ENCODE data around the gene INSM2. TPM values are rescaled to one million over a fixed set of nuclear protein-coding genes. Genes with fewer than 3 reads are reported as not detected.

Gene INSM2
- total and polyA plus RNA-seq, 12 donors = not detected

DNA sequence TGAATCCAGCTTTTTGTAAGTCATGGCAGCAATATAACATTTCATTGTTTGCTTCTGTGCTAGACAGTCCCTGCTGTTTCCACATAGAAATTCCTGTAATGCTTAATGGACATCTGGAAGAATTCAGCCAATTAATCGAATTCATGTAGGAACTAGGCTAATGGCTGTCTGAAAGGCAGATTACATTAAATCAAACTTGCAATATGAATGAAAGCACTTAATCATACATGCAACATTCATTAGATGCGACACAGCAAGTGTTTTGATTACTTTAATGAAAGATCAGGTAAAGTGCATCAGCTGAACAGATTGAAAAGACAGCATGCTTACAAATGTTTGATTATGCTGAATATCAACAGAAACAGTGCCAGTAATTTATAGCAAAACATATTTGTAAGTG lies 24.1 kb upstream of the INSM2 start:
- ATAC-seq = no peak
- Histone ChIP-seq H3K27me3 (peaks cover 0 to 5% (median 0%) of the 10 kb centered on the region in 7 donors), H3K9me3 (no peaks in the 10 kb centered on the region), H3K27ac (no peak overlapping the region), H3K4me1 (no peaks in the 10 kb centered on the region), H3K4me3 (no peak overlapping the region), H3K36me3 (no peaks in the 10 kb centered on the region)
- no peak for DNase-seq
- intact Hi-C loops (cut with DNase I) = no loop called here
- TF ChIP-seq, protein P1, sequence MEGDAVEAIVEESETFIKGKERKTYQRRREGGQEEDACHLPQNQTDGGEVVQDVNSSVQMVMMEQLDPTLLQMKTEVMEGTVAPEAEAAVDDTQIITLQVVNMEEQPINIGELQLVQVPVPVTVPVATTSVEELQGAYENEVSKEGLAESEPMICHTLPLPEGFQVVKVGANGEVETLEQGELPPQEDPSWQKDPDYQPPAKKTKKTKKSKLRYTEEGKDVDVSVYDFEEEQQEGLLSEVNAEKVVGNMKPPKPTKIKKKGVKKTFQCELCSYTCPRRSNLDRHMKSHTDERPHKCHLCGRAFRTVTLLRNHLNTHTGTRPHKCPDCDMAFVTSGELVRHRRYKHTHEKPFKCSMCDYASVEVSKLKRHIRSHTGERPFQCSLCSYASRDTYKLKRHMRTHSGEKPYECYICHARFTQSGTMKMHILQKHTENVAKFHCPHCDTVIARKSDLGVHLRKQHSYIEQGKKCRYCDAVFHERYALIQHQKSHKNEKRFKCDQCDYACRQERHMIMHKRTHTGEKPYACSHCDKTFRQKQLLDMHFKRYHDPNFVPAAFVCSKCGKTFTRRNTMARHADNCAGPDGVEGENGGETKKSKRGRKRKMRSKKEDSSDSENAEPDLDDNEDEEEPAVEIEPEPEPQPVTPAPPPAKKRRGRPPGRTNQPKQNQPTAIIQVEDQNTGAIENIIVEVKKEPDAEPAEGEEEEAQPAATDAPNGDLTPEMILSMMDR (IDR thresholded peaks at IDR 0.05) = no peak
- 84 to 92% methylated on average over 2 of the region's 2 CpGs for WGBS, 2 donors

- no peaks in the 10 kb centered on the region for H3K9me3 ChIP-seq
- H3K27ac ChIP-seq = no peak overlapping the region
- H3K36me3 ChIP-seq = no peaks in the 10 kb centered on the region
- no peaks in the 10 kb centered on the region for H3K27me3 ChIP-seq
- ATAC-seq (no peak), DNase-seq (no peak)
- no peak overlapping the region for H3K4me3 ChIP-seq
- 85% methylated on average over 4 of the region's 4 CpGs for WGBS, 2 donors
- intact Hi-C loops (cut with DNase I) = no loop called here
- TF ChIP-seq, protein P1 (IDR thresholded peaks at IDR 0.05) = no peak
- no peaks in the 10 kb centered on the region for H3K4me1 ChIP-seq
These were observed 21.2 kb upstream of the INSM2 start for GRCh38 chr14:35512765-35513164.

- intact Hi-C loops (cut with DNase I) = no loop called here
- TF ChIP-seq, protein P1 (IDR thresholded peaks at IDR 0.05) = no peak
These were observed 18.0 kb upstream of the INSM2 start for GRCh38 chr14:35515916-35516315.

GRCh38 chr14:35519986-35520385 lies 14.0 kb upstream of the INSM2 start:
- DNase-seq = no peak
- ATAC-seq = no peak
- Histone ChIP-seq H3K36me3 (no peaks in the 10 kb centered on the region), H3K27me3 (peaks cover 0 to 4% (median 0%) of the 10 kb centered on the region in 7 donors), H3K27ac (no peak overlapping the region), H3K4me3 (no peak overlapping the region), H3K9me3 (peaks cover 0 to 10% (median 0%) of the 10 kb centered on the region in 11 donors), H3K4me1 (no peaks in the 10 kb centered on the region)
- intact Hi-C loops (cut with DNase I) = no loop called here
- 41 to 55% methylated on average over 2 of the region's 2 CpGs for WGBS, 2 donors
- TF ChIP-seq, protein P1 (IDR thresholded peaks at IDR 0.05) = no peak

More at GRCh38 chr14:35515916-35516315, 18.0 kb upstream of the INSM2 start:
- no peak overlapping the region for H3K27ac ChIP-seq
- no peaks in the 10 kb centered on the region for H3K9me3 ChIP-seq
- ATAC-seq (no peak), DNase-seq (no peak)
- no peak overlapping the region for H3K4me3 ChIP-seq
- H3K36me3 ChIP-seq = no peaks in the 10 kb centered on the region
- 70 to 77% methylated on average over 1 of the region's 1 CpG for WGBS, 2 donors
- no peaks in the 10 kb centered on the region for H3K4me1 ChIP-seq
- H3K27me3 ChIP-seq = peaks cover 0 to 3% (median 0%) of the 10 kb centered on the region in 7 donors

All from heart right ventricle (tissue), 16 donors.